SK-N-MC (cell line): Measurements from ENCODE around the gene MAGIX.
"Not testable (repeated sequence)": the region's sequence is repeated elsewhere in the genome, so short reads cannot be mapped to it uniquely, and the experiment has no call there.

Source experiments
- DNase-seq: peaks from one replicate; pipeline ENCODE4 v3.0.0-alpha.2; 2011; ENCODE audit warnings: low read depth, low spot score
- H3K27ac ChIP-seq: fragments of 200-600 bp; sonication (generic); 2 replicates; pipeline ENCODE4 v1.5.1; 2016; ENCODE audit warnings: mixed run types
- H3K36me3 ChIP-seq: fragments of 200-600 bp; sonication (generic); 2 replicates; pipeline ENCODE4 v1.6.1; 2017; ENCODE audit warnings: antibody characterized with exemption, low read length, mixed read lengths; ENCODE audit not compliant: insufficient read depth
- H3K4me3 ChIP-seq: fragments of 200-600 bp; sonication (generic); 2 replicates; pipeline ENCODE4 v1.5.1; 2016
- H3K9ac ChIP-seq: fragments of 200-600 bp; sonication (generic); 2 replicates; pipeline ENCODE4 v1.8.0; 2017; ENCODE audit warnings: mixed run types, mixed read lengths; ENCODE audit not compliant: insufficient read length
- H3K9me3 ChIP-seq: fragments of 200-600 bp; sonication (generic); 2 replicates; pipeline ENCODE4 v1.6.1; 2017; ENCODE audit warnings: low read depth, mild to moderate bottlenecking, antibody characterized with exemption, low read length, moderate library complexity, mixed read lengths
- EZH2 ChIP-seq: fragments of 200-600 bp; sonication (generic); IDR thresholded peaks from one replicate; pipeline ENCODE4 v1.6.1; 2017; ENCODE audit warnings: antibody characterized with exemption
- FOXP2 ChIP-seq: optimal IDR thresholded peaks from 2 replicates; pipeline ENCODE3; 2011; ENCODE audit warnings: mild to moderate bottlenecking, moderate library complexity; ENCODE audit not compliant: insufficient read depth; ENCODE audit errors: extremely low read length, control extremely low read depth
- POLR2AphosphoS5 ChIP-seq: IDR thresholded peaks from 2 replicates; pipeline ENCODE4 v1.6.1; 2012; ENCODE audit warnings: mild to moderate bottlenecking, low read depth, low read length, borderline replicate concordance

Gene MAGIX

DNA sequence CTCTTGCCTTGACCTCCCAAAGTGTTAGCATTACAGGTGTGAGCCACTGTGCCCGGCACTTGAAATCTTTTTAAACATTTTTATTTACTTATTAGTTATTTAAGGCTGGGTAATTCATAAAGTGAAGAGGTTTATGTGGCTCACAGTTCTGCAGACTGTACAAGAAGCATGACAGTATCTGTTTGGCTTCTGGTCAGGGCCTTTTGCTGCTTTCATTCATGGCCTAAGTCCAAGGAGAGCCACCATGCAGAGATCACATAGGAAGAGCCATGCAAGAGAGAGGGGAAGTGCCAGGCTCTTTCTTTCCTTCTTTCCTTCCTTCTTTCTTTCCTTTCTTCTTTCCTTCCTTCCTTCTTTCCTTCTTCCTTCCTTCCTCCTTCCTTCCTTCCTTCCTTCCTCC, 28.8 kb upstream of the MAGIX start:
- no peak for DNase-seq
- H3K4me3 ChIP-seq, result no peak overlapping the region
- no peak overlapping the region for H3K9ac ChIP-seq
- no peaks in the 10 kb centered on the region for H3K9me3 ChIP-seq
- TF ChIP-seq POLR2AphosphoS5 (no peak), FOXP2 (no peak), EZH2 (no peak)
- H3K27ac ChIP-seq, result no peak overlapping the region
- no peaks in the 10 kb centered on the region for H3K36me3 ChIP-seq

GRCh38 chrX:49137492-49137891, 25.1 kb upstream of the MAGIX start:
- TF ChIP-seq POLR2AphosphoS5 (no peak), EZH2 (no peak), FOXP2 (no peak)
- no peak for DNase-seq
- H3K4me3 ChIP-seq, result no peak overlapping the region
- no peak overlapping the region for H3K9ac ChIP-seq
- no peaks in the 10 kb centered on the region for H3K36me3 ChIP-seq
- no peaks in the 10 kb centered on the region for H3K9me3 ChIP-seq
- no peak overlapping the region for H3K27ac ChIP-seq

- DNase-seq, result no peak
- no peak overlapping the region for H3K4me3 ChIP-seq
- no peaks in the 10 kb centered on the region for H3K9me3 ChIP-seq
- no peaks in the 10 kb centered on the region for H3K36me3 ChIP-seq
- H3K27ac ChIP-seq, result no peak overlapping the region
- no peak overlapping the region for H3K9ac ChIP-seq
- no peak for TF ChIP-seq POLR2AphosphoS5
- no peak for TF ChIP-seq EZH2
- no peak for TF ChIP-seq FOXP2
Observed at GRCh38 chrX:49139713-49140112, 22.8 kb upstream of the MAGIX start.

GRCh38 chrX:49142264-49142663, 20.3 kb upstream of the MAGIX start:
- not testable (repeated sequence) for H3K9me3 ChIP-seq, H3K36me3 ChIP-seq, DNase-seq, H3K27ac ChIP-seq, H3K4me3 ChIP-seq, H3K9ac ChIP-seq

- DNase-seq, H3K36me3 ChIP-seq, H3K9ac ChIP-seq, H3K4me3 ChIP-seq, H3K9me3 ChIP-seq, H3K27ac ChIP-seq: not testable (repeated sequence)
Observed at GRCh38 chrX:49143154-49143553, 19.4 kb upstream of the MAGIX start.

DNA sequence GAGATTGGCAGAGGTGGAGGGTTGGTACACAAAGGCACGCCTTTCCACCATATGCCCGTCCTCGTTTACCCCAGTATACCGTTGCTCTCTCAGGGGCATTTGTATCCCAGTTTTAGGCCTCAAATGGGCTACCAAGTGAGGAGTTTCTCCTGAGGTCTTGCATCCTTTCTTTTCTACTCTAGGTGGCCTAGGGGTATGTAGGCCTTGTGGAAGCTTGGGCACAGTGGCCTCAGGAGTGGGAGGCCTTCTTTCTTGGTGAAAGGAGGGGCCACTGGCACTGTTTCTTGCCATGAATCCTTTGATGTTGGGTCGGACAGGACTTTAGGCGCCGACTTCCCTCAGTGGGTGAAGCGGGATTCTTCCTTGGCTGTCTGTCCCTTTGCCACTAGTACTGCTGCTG, 15.3 kb upstream of the MAGIX start:
- Histone ChIP-seq H3K27ac (no peak overlapping the region), H3K36me3 (no peaks in the 10 kb centered on the region), H3K9ac (no peak overlapping the region), H3K9me3 (no peaks in the 10 kb centered on the region), H3K4me3 (no peak overlapping the region)
- DNase-seq, result no peak
- no peak for TF ChIP-seq EZH2
- no peak for TF ChIP-seq FOXP2

DNA sequence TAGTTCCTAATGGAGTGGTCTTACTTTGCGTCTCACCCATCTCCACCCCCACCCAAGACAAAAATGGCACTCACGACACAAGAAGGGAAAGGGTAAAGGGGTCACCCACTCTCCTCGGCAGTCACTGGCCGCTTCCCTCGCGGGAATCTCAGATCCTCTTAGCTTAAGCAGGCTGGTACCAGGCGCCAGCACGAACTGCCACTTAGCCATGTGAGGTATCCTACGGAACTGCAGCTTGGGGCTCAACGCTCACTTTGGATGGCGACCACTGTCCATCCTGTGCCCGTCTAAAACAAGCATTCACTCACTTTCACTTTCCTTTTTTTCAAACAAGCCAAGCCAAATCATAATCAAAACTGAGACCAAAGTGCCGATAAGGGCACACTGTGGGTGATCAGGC, 14.6 kb upstream of the MAGIX start:
- no peak overlapping the region for H3K4me3 ChIP-seq
- no peaks in the 10 kb centered on the region for H3K36me3 ChIP-seq
- H3K9me3 ChIP-seq, result no peaks in the 10 kb centered on the region
- no peak overlapping the region for H3K27ac ChIP-seq
- H3K9ac ChIP-seq, result no peak overlapping the region
- TF ChIP-seq POLR2AphosphoS5 (no peak), EZH2 (no peak), FOXP2 (no peak)
- DNase-seq, result no peak

DNA sequence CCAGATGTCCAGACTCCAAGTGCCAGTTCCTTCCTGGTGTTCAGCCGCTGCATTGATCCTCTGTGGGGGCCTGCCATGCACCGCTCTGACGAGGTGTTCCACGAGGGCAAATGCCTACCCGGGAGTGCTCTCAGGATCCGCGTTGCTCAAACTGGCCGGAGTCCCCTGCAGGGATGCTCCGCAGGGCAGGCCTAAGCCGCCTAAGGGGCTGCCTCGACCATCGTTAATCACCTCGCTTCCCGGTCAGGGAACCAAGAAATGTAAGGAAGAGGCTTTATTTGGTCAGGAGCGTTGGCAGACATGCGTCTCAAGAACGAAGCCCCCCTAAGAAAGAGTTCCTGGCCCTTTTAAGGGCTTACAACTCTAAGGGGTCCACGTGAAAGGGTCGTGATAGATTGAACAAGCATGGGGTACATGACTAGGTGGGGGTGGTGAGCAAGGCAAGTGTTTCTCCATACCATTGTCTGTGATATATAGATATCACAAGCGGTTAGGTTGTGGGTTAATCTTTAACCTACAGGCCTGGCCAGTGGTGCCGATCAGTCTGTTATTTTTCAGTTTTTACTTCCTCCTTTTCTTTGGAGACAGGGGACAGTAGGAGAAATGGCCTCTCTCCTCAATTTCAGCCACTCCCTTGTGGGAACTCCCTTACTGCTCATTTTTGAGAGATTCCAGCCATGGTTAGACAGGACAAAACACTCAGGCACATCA, 14.0 kb upstream of the MAGIX start:
- DNase-seq, H3K36me3 ChIP-seq, H3K4me3 ChIP-seq, H3K27ac ChIP-seq, H3K9me3 ChIP-seq, H3K9ac ChIP-seq: not testable (repeated sequence)

DNA sequence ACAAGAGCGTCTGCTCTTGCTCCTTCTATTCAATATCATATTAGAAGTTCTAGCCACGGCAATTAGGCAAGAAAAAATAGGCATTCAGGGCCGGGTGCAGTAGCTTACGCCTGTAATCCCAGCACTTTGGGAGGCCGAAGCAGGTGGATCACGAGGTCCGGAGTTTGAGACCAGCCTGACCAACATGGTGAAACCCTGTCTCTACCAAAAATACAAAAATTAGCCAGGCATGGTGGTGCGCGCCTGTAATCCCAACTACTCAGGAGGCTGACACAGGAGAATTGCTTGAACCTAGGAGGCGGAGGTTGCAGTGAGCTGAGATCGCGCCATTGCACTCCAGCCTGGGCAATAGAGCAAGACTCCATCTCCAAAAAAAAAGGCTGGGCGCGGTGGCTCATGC, 13.3 kb upstream of the MAGIX start:
- H3K27ac ChIP-seq, H3K36me3 ChIP-seq, H3K9ac ChIP-seq, DNase-seq, H3K9me3 ChIP-seq, H3K4me3 ChIP-seq: not testable (repeated sequence)

DNA sequence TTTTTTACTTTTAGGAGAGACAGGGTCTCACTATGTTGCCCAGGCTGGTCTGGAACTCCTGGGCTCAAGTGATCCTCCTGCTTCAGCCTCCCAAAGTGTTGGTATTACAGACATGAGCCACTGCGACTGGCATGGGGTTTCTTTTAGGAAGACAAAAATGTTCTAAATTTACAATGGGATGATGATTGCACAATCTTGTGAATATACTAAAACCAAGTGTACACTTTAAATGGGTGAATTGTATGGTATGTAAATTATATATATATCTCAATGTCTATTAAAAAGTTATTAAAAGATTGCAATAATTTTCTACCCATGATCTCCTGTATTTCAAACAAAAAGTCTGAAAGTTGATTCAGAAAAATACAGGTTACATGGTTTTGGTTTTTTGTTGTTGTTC, 9.1 kb upstream of the MAGIX start:
- no peak overlapping the region for H3K9ac ChIP-seq
- TF ChIP-seq FOXP2, result no peak
- TF ChIP-seq EZH2, result no peak
- TF ChIP-seq POLR2AphosphoS5, result no peak
- H3K36me3 ChIP-seq, result no peaks in the 10 kb centered on the region
- no peaks in the 10 kb centered on the region for H3K9me3 ChIP-seq
- no peak overlapping the region for H3K4me3 ChIP-seq
- DNase-seq, result no peak
- no peak overlapping the region for H3K27ac ChIP-seq
